Measurements from ENCODE around the gene SYNE1. TPM values are rescaled to one million over a fixed set of nuclear protein-coding genes. Genes with fewer than 3 reads are reported as not detected.
A peak's percentile ranks its signal among the peaks of the same experiment; 100 is the strongest.

SYNE1 gene
- total and polyA plus RNA-seq, 7 experiments from 2014 or later: 50.6 to 205 (median 161) TPM

DNA sequence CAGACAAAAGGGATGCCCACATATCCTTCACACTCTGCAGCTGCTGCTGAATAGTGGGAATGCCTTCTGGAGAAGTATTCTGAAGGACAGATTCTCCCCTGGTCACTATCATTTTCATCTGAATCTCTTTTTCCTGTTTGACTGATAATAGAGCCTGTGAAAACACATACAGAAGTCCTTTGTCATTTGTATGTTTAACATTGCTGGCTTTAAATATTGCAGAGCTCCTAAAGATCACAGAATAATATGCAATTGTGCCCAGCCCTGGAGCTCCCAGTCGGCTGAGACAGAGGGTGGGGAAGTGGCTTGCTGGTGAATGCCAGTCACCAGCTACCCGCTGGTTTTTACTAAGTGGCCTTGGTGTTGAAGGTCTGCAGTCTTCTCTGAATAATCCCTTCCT, 272.3 kb downstream of the SYNE1 start:
- ChIA-PET POLR2A (no interaction called here), CTCF (no interaction called here)
- ATAC-seq (no peak), DNase-seq (no peak)
- Mint-ChIP-seq H3K27me3 (peaks cover 3 to 30% (median 14%) of the 10 kb centered on the region in 5 donors), H3K36me3 (no peaks in the 10 kb centered on the region), H3K27ac (no peak overlapping the region), H3K9me3 (no peaks in the 10 kb centered on the region), H3K4me3 (no peak overlapping the region), H3K4me1 (peaks cover 0 to 2% (median 0%) of the 10 kb centered on the region in 7 donors)
- H3K9me3 ChIP-seq (ENCODE audit: control insufficient read depth in 2 of 3, low read length in 3 of 3): no peaks in the 10 kb centered on the region
- no peaks in the 10 kb centered on the region for H3K4me1 ChIP-seq (ENCODE audit: control insufficient read depth in 2 of 2, insufficient read depth in 2 of 2, low read length in 2 of 2)
- intact Hi-C loops (cut with micrococcal nuclease): no loop called here
- no peak overlapping the region for H3K27ac ChIP-seq (ENCODE audit: low read depth, low read length)
- H3K36me3 ChIP-seq (ENCODE audit: control insufficient read depth in 2 of 3, insufficient read depth in 3 of 3, low read length in 3 of 3): no peaks in the 10 kb centered on the region
- H3K4me3 ChIP-seq (ENCODE audit: low read length): no peak overlapping the region
- no peaks in the 10 kb centered on the region for H3K27me3 ChIP-seq (ENCODE audit: control insufficient read depth in 2 of 2, insufficient read depth in 2 of 2, low read length in 2 of 2)

- Mint-ChIP-seq H3K4me3 (no peak overlapping the region), H3K27ac (no peak overlapping the region), H3K4me1 (peaks cover 0 to 2% (median 0%) of the 10 kb centered on the region in 7 donors), H3K9me3 (no peaks in the 10 kb centered on the region), H3K36me3 (no peaks in the 10 kb centered on the region), H3K27me3 (peaks cover 4 to 17% (median 6%) of the 10 kb centered on the region in 5 donors)
- Histone ChIP-seq H3K4me3 (ENCODE audit: low read length) (no peak overlapping the region), H3K36me3 (ENCODE audit: control insufficient read depth in 2 of 3, insufficient read depth in 3 of 3, low read length in 3 of 3) (peaks cover 0 to 5% (median 0%) of the 10 kb centered on the region in 3 experiments), H3K27ac (ENCODE audit: low read depth, low read length) (no peak overlapping the region), H3K9me3 (ENCODE audit: control insufficient read depth in 2 of 3, low read length in 3 of 3) (no peaks in the 10 kb centered on the region), H3K4me1 (ENCODE audit: control insufficient read depth in 2 of 2, insufficient read depth in 2 of 2, low read length in 2 of 2) (no peaks in the 10 kb centered on the region), H3K27me3 (ENCODE audit: control insufficient read depth in 2 of 2, insufficient read depth in 2 of 2, low read length in 2 of 2) (no peaks in the 10 kb centered on the region)
- DNase-seq (no peak), ATAC-seq (no peak)
- POLR2A ChIA-PET: no interaction called here
- CTCF ChIA-PET: no interaction called here
- intact Hi-C loops (cut with micrococcal nuclease): no loop called here
Measured at GRCh38 chr6:152360034-152360433, 277.1 kb downstream of the SYNE1 start.

GRCh38 chr6:152356662-152357061, 280.5 kb downstream of the SYNE1 start:
- ATAC-seq: peak; percentile 63
- no peaks in the 10 kb centered on the region for H3K36me3 Mint-ChIP-seq
- Histone ChIP-seq H3K27me3 (ENCODE audit: control insufficient read depth in 2 of 2, insufficient read depth in 2 of 2, low read length in 2 of 2) (no peaks in the 10 kb centered on the region), H3K9me3 (ENCODE audit: control insufficient read depth in 2 of 3, low read length in 3 of 3) (no peaks in the 10 kb centered on the region), H3K4me1 (ENCODE audit: control insufficient read depth in 2 of 2, insufficient read depth in 2 of 2, low read length in 2 of 2) (no peaks in the 10 kb centered on the region), H3K27ac (ENCODE audit: low read depth, low read length) (no peak overlapping the region), H3K4me3 (ENCODE audit: low read length) (no peak overlapping the region), H3K36me3 (ENCODE audit: control insufficient read depth in 2 of 3, insufficient read depth in 3 of 3, low read length in 3 of 3) (peaks cover 0 to 5% (median 0%) of the 10 kb centered on the region in 3 experiments)
- intact Hi-C loops (cut with micrococcal nuclease): loop anchor here (1.0 to 5.0 kb wide), 9 partner anchors 54 to 1464 kb away; no protein-coding TSS in a partner anchor
- H3K27me3 Mint-ChIP-seq: peaks cover 0 to 11% (median 0%) of the 10 kb centered on the region in 5 donors
- no peak overlapping the region for H3K27ac Mint-ChIP-seq
- ChIA-PET CTCF (interaction anchor here (0.9 to 1.3 kb wide), 3 partner anchors 19 to 60 kb away, joined by 3 to 4 read pairs (median 4); no protein-coding TSS in a partner anchor), POLR2A (no interaction called here)
- no peaks in the 10 kb centered on the region for H3K4me1 Mint-ChIP-seq
- DNase-seq: peak in 6 of 9 donors; percentile 24 to 46 (median 32)
- H3K9me3 Mint-ChIP-seq: no peaks in the 10 kb centered on the region
- H3K4me3 Mint-ChIP-seq: no peak overlapping the region

DNA sequence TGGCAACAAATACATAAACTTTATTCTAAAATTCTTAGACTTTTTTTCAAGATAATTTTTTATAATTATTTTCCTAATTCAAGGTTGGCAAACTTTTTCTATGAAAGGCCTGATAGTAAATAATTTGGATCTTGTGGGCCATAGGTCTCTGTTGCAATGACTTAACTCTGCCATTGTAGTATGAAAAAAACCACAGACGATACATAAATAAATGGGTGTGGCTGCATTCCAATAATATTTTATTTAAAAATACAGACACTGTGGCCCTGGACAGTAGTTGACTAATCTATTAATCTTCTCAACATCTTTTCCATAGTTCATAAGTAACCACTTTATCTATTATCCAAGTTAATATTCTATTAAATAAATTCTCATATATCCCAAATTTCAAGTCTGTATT, 281.1 kb downstream of the SYNE1 start:
- H3K27me3 ChIP-seq (ENCODE audit: control insufficient read depth in 2 of 2, insufficient read depth in 2 of 2, low read length in 2 of 2): no peaks in the 10 kb centered on the region
- H3K4me3 ChIP-seq (ENCODE audit: low read length): no peak overlapping the region
- Mint-ChIP-seq H3K4me3 (no peak overlapping the region), H3K4me1 (no peaks in the 10 kb centered on the region), H3K36me3 (no peaks in the 10 kb centered on the region), H3K9me3 (no peaks in the 10 kb centered on the region), H3K27me3 (peaks cover 0 to 11% (median 0%) of the 10 kb centered on the region in 5 donors), H3K27ac (no peak overlapping the region)
- H3K27ac ChIP-seq (ENCODE audit: low read depth, low read length): no peak overlapping the region
- no peak for ATAC-seq
- CTCF ChIA-PET: no interaction called here
- H3K4me1 ChIP-seq (ENCODE audit: control insufficient read depth in 2 of 2, insufficient read depth in 2 of 2, low read length in 2 of 2): no peaks in the 10 kb centered on the region
- intact Hi-C loops (cut with micrococcal nuclease): loop anchor here (1.0 to 5.0 kb wide), 9 partner anchors 54 to 1464 kb away; no protein-coding TSS in a partner anchor
- no peaks in the 10 kb centered on the region for H3K9me3 ChIP-seq (ENCODE audit: control insufficient read depth in 2 of 3, low read length in 3 of 3)
- POLR2A ChIA-PET: no interaction called here
- peaks cover 0 to 5% (median 0%) of the 10 kb centered on the region in 3 experiments for H3K36me3 ChIP-seq (ENCODE audit: control insufficient read depth in 2 of 3, insufficient read depth in 3 of 3, low read length in 3 of 3)
- no peak for DNase-seq

- Histone ChIP-seq H3K27ac (ENCODE audit: low read depth, low read length) (no peak overlapping the region), H3K4me3 (ENCODE audit: low read length) (no peak overlapping the region), H3K9me3 (ENCODE audit: control insufficient read depth in 2 of 3, low read length in 3 of 3) (no peaks in the 10 kb centered on the region), H3K4me1 (ENCODE audit: control insufficient read depth in 2 of 2, insufficient read depth in 2 of 2, low read length in 2 of 2) (no peaks in the 10 kb centered on the region), H3K27me3 (ENCODE audit: control insufficient read depth in 2 of 2, insufficient read depth in 2 of 2, low read length in 2 of 2) (no peaks in the 10 kb centered on the region), H3K36me3 (ENCODE audit: control insufficient read depth in 2 of 3, insufficient read depth in 3 of 3, low read length in 3 of 3) (peaks cover 0 to 5% (median 0%) of the 10 kb centered on the region in 3 experiments)
- DNase-seq: no peak
- Mint-ChIP-seq H3K4me1 (no peaks in the 10 kb centered on the region), H3K27me3 (peaks cover 0 to 11% (median 0%) of the 10 kb centered on the region in 5 donors), H3K27ac (no peak overlapping the region), H3K4me3 (no peak overlapping the region), H3K9me3 (no peaks in the 10 kb centered on the region), H3K36me3 (no peaks in the 10 kb centered on the region)
- POLR2A ChIA-PET: no interaction called here
- CTCF ChIA-PET: interaction anchor here (0.6 to 1.3 kb wide), 2 partner anchors 55 to 467 kb away, joined by 3 read pairs; no protein-coding TSS in a partner anchor
- intact Hi-C loops (cut with micrococcal nuclease): loop anchor here (5.0 kb wide), 3 partner anchors 588 to 1463 kb away; no protein-coding TSS in a partner anchor
- ATAC-seq: no peak
Measured at GRCh38 chr6:152355166-152355565, 282.0 kb downstream of the SYNE1 start.

- no peaks in the 10 kb centered on the region for H3K4me1 Mint-ChIP-seq
- DNase-seq (no peak), ATAC-seq (no peak)
- POLR2A ChIA-PET: no interaction called here
- H3K9me3 Mint-ChIP-seq: no peaks in the 10 kb centered on the region
- Histone ChIP-seq H3K4me1 (ENCODE audit: control insufficient read depth in 2 of 2, insufficient read depth in 2 of 2, low read length in 2 of 2) (no peaks in the 10 kb centered on the region), H3K36me3 (ENCODE audit: control insufficient read depth in 2 of 3, insufficient read depth in 3 of 3, low read length in 3 of 3) (peaks cover 0 to 5% (median 0%) of the 10 kb centered on the region in 3 experiments), H3K4me3 (ENCODE audit: low read length) (no peak overlapping the region), H3K27ac (ENCODE audit: low read depth, low read length) (no peak overlapping the region), H3K27me3 (ENCODE audit: control insufficient read depth in 2 of 2, insufficient read depth in 2 of 2, low read length in 2 of 2) (no peaks in the 10 kb centered on the region), H3K9me3 (ENCODE audit: control insufficient read depth in 2 of 3, low read length in 3 of 3) (no peaks in the 10 kb centered on the region)
- no peak overlapping the region for H3K27ac Mint-ChIP-seq
- H3K27me3 Mint-ChIP-seq: peaks cover 0 to 11% (median 0%) of the 10 kb centered on the region in 5 donors
- intact Hi-C loops (cut with micrococcal nuclease): no loop called here
- H3K4me3 Mint-ChIP-seq: no peak overlapping the region
- no peaks in the 10 kb centered on the region for H3K36me3 Mint-ChIP-seq
- CTCF ChIA-PET: no interaction called here
Measured at GRCh38 chr6:152353440-152353839, 283.7 kb downstream of the SYNE1 start.

DNA sequence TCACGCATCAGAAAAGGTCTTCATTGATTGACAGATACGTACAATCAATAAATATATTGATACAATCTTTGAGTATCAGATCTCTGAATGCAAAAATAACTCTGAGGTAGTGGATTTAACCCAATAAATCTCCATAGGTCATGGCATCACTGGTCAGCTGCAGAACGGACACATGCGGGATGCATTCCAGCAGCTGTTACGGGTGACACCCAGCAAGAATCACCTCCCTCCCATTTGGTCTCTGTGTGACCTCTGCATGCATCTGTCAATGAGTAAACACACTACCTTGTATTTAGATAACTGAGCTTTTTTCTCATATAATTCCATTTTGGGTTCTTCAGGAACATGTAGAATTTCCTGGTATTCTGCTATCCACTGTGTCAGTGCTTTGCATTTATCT, 285.4 kb downstream of the SYNE1 start:
- no peaks in the 10 kb centered on the region for H3K36me3 ChIP-seq (ENCODE audit: control insufficient read depth in 2 of 3, insufficient read depth in 3 of 3, low read length in 3 of 3)
- Mint-ChIP-seq H3K36me3 (no peaks in the 10 kb centered on the region), H3K4me3 (no peak overlapping the region), H3K9me3 (no peaks in the 10 kb centered on the region), H3K27ac (no peak overlapping the region), H3K27me3 (peaks cover 0 to 4% (median 0%) of the 10 kb centered on the region in 5 donors), H3K4me1 (no peaks in the 10 kb centered on the region)
- H3K4me1 ChIP-seq (ENCODE audit: control insufficient read depth in 2 of 2, insufficient read depth in 2 of 2, low read length in 2 of 2): no peaks in the 10 kb centered on the region
- intact Hi-C loops (cut with micrococcal nuclease): no loop called here
- DNase-seq: no peak
- CTCF ChIA-PET: interaction anchor here (0.7 to 1.1 kb wide), 2 partner anchors 13 to 219 kb away, joined by 3 to 7 read pairs; no protein-coding TSS in a partner anchor
- ATAC-seq: no peak
- POLR2A ChIA-PET: no interaction called here
- no peak overlapping the region for H3K4me3 ChIP-seq (ENCODE audit: low read length)
- H3K27me3 ChIP-seq (ENCODE audit: control insufficient read depth in 2 of 2, insufficient read depth in 2 of 2, low read length in 2 of 2): no peaks in the 10 kb centered on the region
- no peaks in the 10 kb centered on the region for H3K9me3 ChIP-seq (ENCODE audit: control insufficient read depth in 2 of 3, low read length in 3 of 3)
- no peak overlapping the region for H3K27ac ChIP-seq (ENCODE audit: low read depth, low read length)
